ENCODE data around the gene SLA2.

DNA sequence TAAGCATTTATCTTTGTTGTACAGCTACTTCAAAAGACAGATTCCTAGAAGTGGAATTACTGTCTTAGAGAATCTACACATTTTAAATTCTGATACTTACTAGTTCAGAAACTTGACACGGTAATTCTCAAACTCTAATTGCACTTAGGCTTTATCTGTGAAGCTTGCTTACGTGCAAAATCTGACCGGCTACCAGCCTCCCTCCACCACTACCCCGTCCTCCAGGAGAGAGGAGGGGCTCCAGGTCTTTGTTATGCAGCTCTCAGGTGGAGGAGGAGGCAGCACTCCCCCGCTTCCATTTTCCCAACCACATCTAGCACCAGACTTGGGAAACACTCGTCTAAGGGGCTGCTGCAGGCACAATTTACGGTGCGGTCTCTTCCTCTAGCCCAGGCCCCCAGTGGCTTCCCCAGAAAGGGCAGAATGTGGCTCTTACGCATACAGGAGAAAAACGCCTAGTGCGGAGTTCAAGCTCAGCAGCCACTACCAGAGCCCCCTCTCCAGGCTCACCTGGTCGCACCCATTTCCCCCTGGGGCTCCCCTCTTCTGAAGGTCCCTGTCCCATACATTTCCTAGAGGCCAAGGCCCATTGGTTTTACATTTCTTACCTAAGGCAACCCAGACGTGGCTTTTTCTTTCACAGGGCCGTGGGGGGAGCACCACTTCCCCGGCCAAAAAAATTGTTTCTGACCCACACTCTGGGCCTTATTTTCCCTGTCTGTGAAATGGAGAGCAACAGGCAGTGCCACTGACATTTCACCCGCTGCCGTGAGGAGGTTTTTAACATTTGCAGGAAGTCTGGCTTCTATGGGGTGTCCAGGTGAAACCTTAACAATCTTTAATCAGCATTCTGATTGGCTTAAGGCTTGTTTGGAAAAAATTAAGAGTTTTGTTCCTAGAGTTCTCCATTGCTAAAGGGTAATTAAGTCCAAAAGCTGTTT lies 74.2 kb downstream of the SLA2 start:
- no peak for TF ChIP-seq EZH2 (IDR thresholded peaks at IDR 0.05; ENCODE audit: insufficient read depth, poor library complexity, severe bottlenecking)
- TF ChIP-seq EZH2phosphoT487 (IDR thresholded peaks at IDR 0.05; ENCODE audit: insufficient read depth, low read depth), result no peak

Data from GM23248 (cell line).